WTC11 (cell line): ENCODE data around the gene CD1B. TPM values are rescaled to one million over a fixed set of nuclear protein-coding genes. Genes with fewer than 3 reads are reported as not detected.

Experiments used
- ATAC-seq: fragments of 200-7000 bp; cut with Tn5 transposase; 2 replicates; pipeline ENCODE4 v1.10.0; 2021; ENCODE audit warnings: mild to moderate bottlenecking, moderate library complexity
- CTCF ChIA-PET: fragments of 300-600 bp; sonication (Branson Sonifier 250); formaldehyde crosslinking; loops from one replicate; lab custom pipeline; 2021; ENCODE audit warnings: antibody characterized with exemption; lab: Charles Lee
- POLR2A ChIA-PET: fragments of 350-600 bp; sonication (Branson Sonifier 250); formaldehyde crosslinking; loops from one replicate; lab custom pipeline; 2021; ENCODE audit warnings: antibody characterized with exemption; lab: Charles Lee
- DNase-seq: peaks from one replicate; pipeline ENCODE4 v3.0.0; 2021; ENCODE audit warnings: low spot score
- H3K27ac Mint-ChIP-seq: 2 replicates; pipeline ENCODE4 v1.8.0; 2021; ENCODE audit warnings: mixed read lengths
- H3K27me3 Mint-ChIP-seq: 2 replicates; pipeline ENCODE4 v1.8.0; 2021; ENCODE audit warnings: low read depth, mild to moderate bottlenecking, moderate library complexity, mixed read lengths
- H3K36me3 Mint-ChIP-seq: 2 replicates; pipeline ENCODE4 v1.8.0; 2021; ENCODE audit warnings: mixed read lengths
- H3K4me1 Mint-ChIP-seq: 2 replicates; pipeline ENCODE4 v1.8.0; 2022; ENCODE audit warnings: mixed read lengths
- H3K4me3 Mint-ChIP-seq: 2 replicates; pipeline ENCODE4 v1.8.0; 2021; ENCODE audit warnings: mild to moderate bottlenecking, moderate library complexity, mixed read lengths
- H3K9me3 Mint-ChIP-seq: 2 replicates; pipeline ENCODE4 v1.8.0; 2021; ENCODE audit warnings: mixed read lengths
- ATF1 ChIP-seq: sonication (generic); formaldehyde crosslinking; IDR thresholded peaks from 2 replicates; pipeline ENCODE4 v1.8.1; 2023; ENCODE audit warnings: mild to moderate bottlenecking, moderate library complexity, missing genetic modification reagents
- ATF6 ChIP-seq: sonication (generic); formaldehyde crosslinking; IDR thresholded peaks from 2 replicates; pipeline ENCODE4 v1.8.1; 2023; ENCODE audit warnings: mild to moderate bottlenecking, missing genetic modification reagents
- CREB1 ChIP-seq: sonication (generic); formaldehyde crosslinking; IDR thresholded peaks from 2 replicates; pipeline ENCODE4 v1.8.0; 2023; ENCODE audit warnings: mild to moderate bottlenecking, missing genetic modification reagents
- FOXJ3 ChIP-seq: sonication (generic); formaldehyde crosslinking; IDR thresholded peaks from 2 replicates; pipeline ENCODE4 v1.9.0; 2021; ENCODE audit warnings: missing genetic modification reagents, mild to moderate bottlenecking, borderline replicate concordance
- FOXK1 ChIP-seq: sonication (generic); formaldehyde crosslinking; IDR thresholded peaks from 2 replicates; pipeline ENCODE4 v1.8.0; 2022; ENCODE audit warnings: mild to moderate bottlenecking, moderate library complexity, missing genetic modification reagents
- FOXP1 ChIP-seq: sonication (generic); formaldehyde crosslinking; IDR thresholded peaks from 2 replicates; pipeline ENCODE4 v1.8.0; 2022; ENCODE audit warnings: missing genetic modification reagents, mild to moderate bottlenecking, moderate library complexity, borderline replicate concordance
- GABPB1 ChIP-seq: sonication (generic); formaldehyde crosslinking; IDR thresholded peaks from 2 replicates; pipeline ENCODE4 v1.8.1; 2023; ENCODE audit warnings: mild to moderate bottlenecking, missing genetic modification reagents
- MAX ChIP-seq: sonication (generic); formaldehyde crosslinking; IDR thresholded peaks from 2 replicates; pipeline ENCODE4 v1.8.0; 2022; ENCODE audit warnings: mild to moderate bottlenecking, missing genetic modification reagents
- NFATC4 ChIP-seq: fragments of 250-450 bp; sonication (Bioruptor Pico); IDR thresholded peaks from 2 replicates; pipeline ENCODE4 v1.9.0; 2021; ENCODE audit warnings: mild to moderate bottlenecking
- NR1H2 ChIP-seq: sonication (generic); formaldehyde crosslinking; IDR thresholded peaks from 2 replicates; pipeline ENCODE4 v1.9.0; 2021; ENCODE audit warnings: mild to moderate bottlenecking, moderate library complexity, missing genetic modification reagents
- SMAD4 ChIP-seq: sonication (generic); formaldehyde crosslinking; IDR thresholded peaks from 2 replicates; pipeline ENCODE4 v1.8.0; 2022; ENCODE audit warnings: mild to moderate bottlenecking, missing genetic modification reagents
- SP1 ChIP-seq: sonication (generic); formaldehyde crosslinking; conservative IDR thresholded peaks from 2 replicates; pipeline ENCODE4 v1.8.1; 2022; ENCODE audit warnings: missing genetic modification reagents
- TEAD1 ChIP-seq: sonication (generic); formaldehyde crosslinking; IDR thresholded peaks from 2 replicates; pipeline ENCODE4 v1.8.0; 2022; ENCODE audit warnings: mild to moderate bottlenecking, missing genetic modification reagents
- ZNF232 ChIP-seq: sonication (generic); formaldehyde crosslinking; IDR thresholded peaks from 2 replicates; pipeline ENCODE4 v1.8.0; 2022; ENCODE audit warnings: mild to moderate bottlenecking, missing genetic modification reagents
- ZNF317 ChIP-seq: sonication (generic); formaldehyde crosslinking; IDR thresholded peaks from 2 replicates; pipeline ENCODE4 v1.8.1; 2023; ENCODE audit warnings: low read depth, mild to moderate bottlenecking, moderate library complexity, missing genetic modification reagents, borderline replicate concordance
- total RNA-seq: library from RNA; stranded (reverse); gene quantifications from 3 replicates; pipeline ENCODE4 v1.2.3, GENCODE V29; 2021
- TF ChIP-seq, protein P1 (sequence below): sonication (generic); formaldehyde crosslinking; IDR thresholded peaks from 2 replicates; pipeline ENCODE4 v1.8.1; 2023; ENCODE audit warnings: mild to moderate bottlenecking, moderate library complexity, missing genetic modification reagents
- TF ChIP-seq, protein P2 (sequence below): fragments of 250-450 bp; sonication (Bioruptor Pico); IDR thresholded peaks from 2 replicates; pipeline ENCODE4 v1.9.0; 2021; ENCODE audit warnings: mild to moderate bottlenecking
- TF ChIP-seq, protein P3 (sequence below): fragments of 250-450 bp; sonication (Bioruptor Pico); IDR thresholded peaks from 2 replicates; pipeline ENCODE4 v1.9.0; 2021; ENCODE audit warnings: moderate library complexity, mild to moderate bottlenecking, inconsistent platforms, borderline replicate concordance
- TF ChIP-seq, protein P4 (sequence below): sonication (generic); formaldehyde crosslinking; IDR thresholded peaks from 2 replicates; pipeline ENCODE4 v1.8.1; 2022; ENCODE audit warnings: missing genetic modification reagents, borderline replicate concordance

The CD1B gene
- total RNA-seq, 1 experiment from 2014 or later = not detected

DNA sequence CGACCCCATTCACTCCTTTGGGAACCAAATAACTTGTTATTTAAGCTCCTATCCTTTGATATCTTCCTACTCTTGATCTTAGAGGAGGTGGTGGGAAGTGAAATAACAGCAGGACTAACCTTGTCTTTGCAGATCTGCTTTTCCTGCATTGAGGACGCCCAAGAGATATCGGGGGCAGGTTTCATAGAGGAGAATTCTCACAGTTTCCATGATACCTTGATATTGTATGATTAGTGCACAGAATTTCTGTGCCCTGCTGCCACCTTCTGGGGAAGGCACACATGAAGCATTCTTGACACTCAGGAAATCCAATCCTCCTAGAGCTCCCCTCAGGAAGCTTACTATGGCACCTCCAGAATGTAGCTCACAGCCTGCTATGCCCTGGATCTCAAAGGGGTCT lies 1.6 kb downstream of the CD1B start:
- no peak overlapping the region for H3K4me3 Mint-ChIP-seq
- no peak overlapping the region for H3K27ac Mint-ChIP-seq
- H3K4me1 Mint-ChIP-seq = no peaks in the 10 kb centered on the region
- no peaks in the 10 kb centered on the region for H3K9me3 Mint-ChIP-seq
- DNase-seq = peak; percentile 19
- H3K36me3 Mint-ChIP-seq = no peaks in the 10 kb centered on the region
- ChIA-PET POLR2A (no interaction called here), CTCF (interaction anchor here (0.6 to 2.0 kb wide), 14 partner anchors 9 to 785 kb away, joined by 3 to 48 read pairs (median 5); no protein-coding TSS in a partner anchor)
- TF ChIP-seq SMAD4 (CRISPR knock-in tag) (no peak), MAX (CRISPR knock-in tag) (no peak)
- TF ChIP-seq, protein P1, sequence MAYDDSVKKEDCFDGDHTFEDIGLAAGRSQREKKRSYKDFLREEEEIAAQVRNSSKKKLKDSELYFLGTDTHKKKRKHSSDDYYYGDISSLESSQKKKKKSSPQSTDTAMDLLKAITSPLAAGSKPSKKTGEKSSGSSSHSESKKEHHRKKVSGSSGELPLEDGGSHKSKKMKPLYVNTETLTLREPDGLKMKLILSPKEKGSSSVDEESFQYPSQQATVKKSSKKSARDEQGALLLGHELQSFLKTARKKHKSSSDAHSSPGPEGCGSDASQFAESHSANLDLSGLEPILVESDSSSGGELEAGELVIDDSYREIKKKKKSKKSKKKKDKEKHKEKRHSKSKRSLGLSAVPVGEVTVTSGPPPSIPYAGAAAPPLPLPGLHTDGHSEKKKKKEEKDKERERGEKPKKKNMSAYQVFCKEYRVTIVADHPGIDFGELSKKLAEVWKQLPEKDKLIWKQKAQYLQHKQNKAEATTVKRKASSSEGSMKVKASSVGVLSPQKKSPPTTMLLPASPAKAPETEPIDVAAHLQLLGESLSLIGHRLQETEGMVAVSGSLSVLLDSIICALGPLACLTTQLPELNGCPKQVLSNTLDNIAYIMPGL = no peak
- ATAC-seq = peak; percentile 76
- H3K27me3 Mint-ChIP-seq = no peaks in the 10 kb centered on the region

- Mint-ChIP-seq H3K27ac (no peak overlapping the region), H3K27me3 (no peaks in the 10 kb centered on the region), H3K36me3 (no peaks in the 10 kb centered on the region), H3K4me3 (no peak overlapping the region), H3K9me3 (no peaks in the 10 kb centered on the region), H3K4me1 (no peaks in the 10 kb centered on the region)
- ATAC-seq (no peak), DNase-seq (no peak)
- ChIA-PET POLR2A (no interaction called here), CTCF (interaction anchor here (0.9 to 2.0 kb wide), 9 partner anchors 9 to 207 kb away, joined by 3 to 48 read pairs (median 5); no protein-coding TSS in a partner anchor)
- TF ChIP-seq ZNF232 (CRISPR knock-in tag) = no peak
- TF ChIP-seq GABPB1 (CRISPR knock-in tag) = no peak
- TF ChIP-seq NFATC4 (CRISPR knock-in tag) = no peak
- no peak for TF ChIP-seq TEAD1
- no peak for TF ChIP-seq ATF1 (CRISPR knock-in tag)
- no peak for TF ChIP-seq NR1H2
- no peak for TF ChIP-seq FOXK1 (CRISPR knock-in tag)
- TF ChIP-seq ZNF317 (CRISPR knock-in tag) = no peak
These were observed 2.0 kb downstream of the CD1B start for GRCh38 chr1:158329300-158329699.

GRCh38 chr1:158328426-158328825 lies 2.9 kb downstream of the CD1B start:
- Mint-ChIP-seq H3K27ac (no peak overlapping the region), H3K27me3 (no peaks in the 10 kb centered on the region), H3K9me3 (no peaks in the 10 kb centered on the region), H3K4me1 (no peaks in the 10 kb centered on the region), H3K4me3 (no peak overlapping the region), H3K36me3 (no peaks in the 10 kb centered on the region)
- DNase-seq (no peak), ATAC-seq (no peak)
- ChIA-PET POLR2A (no interaction called here), CTCF (interaction anchor here (2.0 kb wide), 1 partner anchor 124 kb away, joined by 48 read pairs; no protein-coding TSS in a partner anchor)
- TF ChIP-seq FOXP1 (CRISPR knock-in tag) = no peak
- TF ChIP-seq ATF6 (CRISPR knock-in tag) = no peak
- TF ChIP-seq, protein P1 = no peak
- TF ChIP-seq SP1 = no peak
- no peak for TF ChIP-seq CREB1 (CRISPR knock-in tag)
- TF ChIP-seq FOXJ3 (CRISPR knock-in tag) = no peak
- TF ChIP-seq, protein P2, sequence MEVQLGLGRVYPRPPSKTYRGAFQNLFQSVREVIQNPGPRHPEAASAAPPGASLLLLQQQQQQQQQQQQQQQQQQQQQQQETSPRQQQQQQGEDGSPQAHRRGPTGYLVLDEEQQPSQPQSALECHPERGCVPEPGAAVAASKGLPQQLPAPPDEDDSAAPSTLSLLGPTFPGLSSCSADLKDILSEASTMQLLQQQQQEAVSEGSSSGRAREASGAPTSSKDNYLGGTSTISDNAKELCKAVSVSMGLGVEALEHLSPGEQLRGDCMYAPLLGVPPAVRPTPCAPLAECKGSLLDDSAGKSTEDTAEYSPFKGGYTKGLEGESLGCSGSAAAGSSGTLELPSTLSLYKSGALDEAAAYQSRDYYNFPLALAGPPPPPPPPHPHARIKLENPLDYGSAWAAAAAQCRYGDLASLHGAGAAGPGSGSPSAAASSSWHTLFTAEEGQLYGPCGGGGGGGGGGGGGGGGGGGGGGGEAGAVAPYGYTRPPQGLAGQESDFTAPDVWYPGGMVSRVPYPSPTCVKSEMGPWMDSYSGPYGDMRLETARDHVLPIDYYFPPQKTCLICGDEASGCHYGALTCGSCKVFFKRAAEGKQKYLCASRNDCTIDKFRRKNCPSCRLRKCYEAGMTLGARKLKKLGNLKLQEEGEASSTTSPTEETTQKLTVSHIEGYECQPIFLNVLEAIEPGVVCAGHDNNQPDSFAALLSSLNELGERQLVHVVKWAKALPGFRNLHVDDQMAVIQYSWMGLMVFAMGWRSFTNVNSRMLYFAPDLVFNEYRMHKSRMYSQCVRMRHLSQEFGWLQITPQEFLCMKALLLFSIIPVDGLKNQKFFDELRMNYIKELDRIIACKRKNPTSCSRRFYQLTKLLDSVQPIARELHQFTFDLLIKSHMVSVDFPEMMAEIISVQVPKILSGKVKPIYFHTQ (CRISPR knock-in tag) = no peak
- TF ChIP-seq, protein P3, sequence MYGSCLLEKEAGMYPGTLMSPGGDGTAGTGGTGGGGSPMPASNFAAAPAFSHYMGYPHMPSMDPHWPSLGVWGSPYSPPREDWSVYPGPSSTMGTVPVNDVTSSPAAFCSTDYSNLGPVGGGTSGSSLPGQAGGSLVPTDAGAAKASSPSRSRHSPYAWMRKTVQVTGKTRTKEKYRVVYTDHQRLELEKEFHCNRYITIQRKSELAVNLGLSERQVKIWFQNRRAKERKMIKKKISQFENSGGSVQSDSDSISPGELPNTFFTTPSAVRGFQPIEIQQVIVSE (CRISPR knock-in tag) = no peak
- no peak for TF ChIP-seq ZNF317 (CRISPR knock-in tag)
- TF ChIP-seq, protein P4, sequence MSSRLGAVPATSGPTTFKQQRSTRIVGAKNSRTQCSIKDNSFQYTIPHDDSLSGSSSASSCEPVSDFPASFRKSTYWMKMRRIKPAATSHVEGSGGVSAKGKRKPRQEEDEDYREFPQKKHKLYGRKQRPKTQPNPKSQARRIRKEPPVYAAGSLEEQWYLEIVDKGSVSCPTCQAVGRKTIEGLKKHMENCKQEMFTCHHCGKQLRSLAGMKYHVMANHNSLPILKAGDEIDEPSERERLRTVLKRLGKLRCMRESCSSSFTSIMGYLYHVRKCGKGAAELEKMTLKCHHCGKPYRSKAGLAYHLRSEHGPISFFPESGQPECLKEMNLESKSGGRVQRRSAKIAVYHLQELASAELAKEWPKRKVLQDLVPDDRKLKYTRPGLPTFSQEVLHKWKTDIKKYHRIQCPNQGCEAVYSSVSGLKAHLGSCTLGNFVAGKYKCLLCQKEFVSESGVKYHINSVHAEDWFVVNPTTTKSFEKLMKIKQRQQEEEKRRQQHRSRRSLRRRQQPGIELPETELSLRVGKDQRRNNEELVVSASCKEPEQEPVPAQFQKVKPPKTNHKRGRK = no peak
